ENCODE results near the gene CIB2.

CIB2 gene

DNA sequence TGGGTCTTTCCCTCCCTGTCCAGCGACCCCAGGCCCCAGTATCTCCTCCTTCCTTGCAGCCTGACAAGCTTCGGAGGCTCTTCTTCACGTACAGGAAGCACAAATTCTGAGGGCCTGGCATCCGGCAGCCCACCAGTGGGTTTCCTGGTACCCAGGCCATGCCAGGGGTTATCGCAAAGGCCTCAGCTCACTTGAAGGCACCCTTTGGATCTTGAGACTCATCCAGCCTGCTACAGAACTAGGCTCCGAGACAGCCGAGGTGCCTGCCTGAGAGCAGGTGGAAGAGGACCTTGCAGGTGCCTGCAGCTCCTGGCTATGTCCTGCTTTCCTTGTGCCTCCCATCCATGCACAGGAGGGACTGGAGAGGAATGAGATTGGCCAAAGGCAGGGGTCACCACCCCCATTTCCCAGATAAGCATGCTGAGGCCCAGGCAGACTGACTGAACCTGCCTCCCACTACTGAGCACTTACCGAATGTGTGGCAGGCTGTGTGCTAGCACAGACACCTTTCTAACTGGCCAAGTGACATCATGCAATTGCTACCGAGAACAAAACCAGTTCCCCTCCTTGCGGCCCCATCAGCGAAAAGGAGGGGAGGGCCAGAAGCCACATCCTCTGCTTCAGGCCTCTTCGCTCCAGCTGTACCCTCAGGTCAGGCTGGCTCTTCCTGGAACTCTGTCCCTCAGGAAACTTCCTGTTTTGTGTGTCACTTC, 27.7 kb downstream of the CIB2 start:
- TF ChIP-seq, protein P1, sequence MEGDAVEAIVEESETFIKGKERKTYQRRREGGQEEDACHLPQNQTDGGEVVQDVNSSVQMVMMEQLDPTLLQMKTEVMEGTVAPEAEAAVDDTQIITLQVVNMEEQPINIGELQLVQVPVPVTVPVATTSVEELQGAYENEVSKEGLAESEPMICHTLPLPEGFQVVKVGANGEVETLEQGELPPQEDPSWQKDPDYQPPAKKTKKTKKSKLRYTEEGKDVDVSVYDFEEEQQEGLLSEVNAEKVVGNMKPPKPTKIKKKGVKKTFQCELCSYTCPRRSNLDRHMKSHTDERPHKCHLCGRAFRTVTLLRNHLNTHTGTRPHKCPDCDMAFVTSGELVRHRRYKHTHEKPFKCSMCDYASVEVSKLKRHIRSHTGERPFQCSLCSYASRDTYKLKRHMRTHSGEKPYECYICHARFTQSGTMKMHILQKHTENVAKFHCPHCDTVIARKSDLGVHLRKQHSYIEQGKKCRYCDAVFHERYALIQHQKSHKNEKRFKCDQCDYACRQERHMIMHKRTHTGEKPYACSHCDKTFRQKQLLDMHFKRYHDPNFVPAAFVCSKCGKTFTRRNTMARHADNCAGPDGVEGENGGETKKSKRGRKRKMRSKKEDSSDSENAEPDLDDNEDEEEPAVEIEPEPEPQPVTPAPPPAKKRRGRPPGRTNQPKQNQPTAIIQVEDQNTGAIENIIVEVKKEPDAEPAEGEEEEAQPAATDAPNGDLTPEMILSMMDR (IDR thresholded peaks at IDR 0.05; ENCODE audit: low read depth, low read length) = no peak
- no peak for DNase-seq (ENCODE audit: low read depth in 2 of 2)
- H3K4me3 ChIP-seq (replicated peaks in 1 of 2; ENCODE audit: low read depth in 2 of 2, low read length in 2 of 2) = no peak overlapping the region

DNA sequence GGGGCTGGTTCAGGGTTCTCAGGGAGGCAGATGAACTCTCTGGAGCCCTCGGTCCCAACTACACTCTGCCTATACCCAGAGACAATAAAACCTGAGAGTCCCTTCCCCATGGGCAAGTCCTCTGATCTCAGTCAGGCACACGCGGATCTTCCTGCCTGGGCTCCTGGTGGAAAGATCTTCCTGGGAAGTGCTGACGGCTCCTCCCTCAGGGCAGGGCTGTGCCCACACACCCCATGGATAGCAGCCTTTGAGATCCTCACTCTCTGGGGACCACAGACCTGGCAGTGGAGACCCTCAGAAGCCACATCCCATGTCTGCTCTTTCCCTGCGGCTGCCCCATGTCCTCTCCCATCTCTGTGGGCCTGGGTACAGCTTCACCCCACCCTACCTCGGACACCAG, 28.5 kb downstream of the CIB2 start:
- TF ChIP-seq, protein P1 (IDR thresholded peaks at IDR 0.05; ENCODE audit: low read depth, low read length) = no peak
- H3K4me3 ChIP-seq (replicated peaks in 1 of 2; ENCODE audit: low read depth in 2 of 2, low read length in 2 of 2) = no peak overlapping the region
- DNase-seq (ENCODE audit: low read depth in 2 of 2) = no peak

DNA sequence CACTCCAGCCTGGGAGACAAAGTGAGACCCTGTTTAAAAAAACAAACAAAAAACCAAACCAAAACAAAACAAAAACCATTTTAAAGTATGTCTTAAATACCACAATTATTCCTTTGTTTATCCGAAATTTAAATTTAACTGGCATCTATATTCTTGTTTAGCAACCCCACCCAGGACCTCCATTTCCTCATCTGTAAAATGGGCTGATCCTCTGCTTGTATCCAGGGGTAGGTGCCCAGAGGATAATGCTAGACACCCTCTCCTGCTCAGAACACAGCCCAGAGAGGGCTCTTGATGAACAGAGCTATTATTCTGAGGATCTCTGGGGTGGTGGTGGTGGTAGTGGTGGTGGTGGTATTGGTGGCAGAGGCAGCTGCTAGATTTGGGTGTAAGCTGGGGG, 29.0 kb downstream of the CIB2 start:
- H3K4me3 ChIP-seq (replicated peaks in 1 of 2; ENCODE audit: low read depth in 2 of 2, low read length in 2 of 2) = no peak overlapping the region
- TF ChIP-seq, protein P1 (IDR thresholded peaks at IDR 0.05; ENCODE audit: low read depth, low read length) = no peak
- DNase-seq (ENCODE audit: low read depth in 2 of 2) = no peak

DNA sequence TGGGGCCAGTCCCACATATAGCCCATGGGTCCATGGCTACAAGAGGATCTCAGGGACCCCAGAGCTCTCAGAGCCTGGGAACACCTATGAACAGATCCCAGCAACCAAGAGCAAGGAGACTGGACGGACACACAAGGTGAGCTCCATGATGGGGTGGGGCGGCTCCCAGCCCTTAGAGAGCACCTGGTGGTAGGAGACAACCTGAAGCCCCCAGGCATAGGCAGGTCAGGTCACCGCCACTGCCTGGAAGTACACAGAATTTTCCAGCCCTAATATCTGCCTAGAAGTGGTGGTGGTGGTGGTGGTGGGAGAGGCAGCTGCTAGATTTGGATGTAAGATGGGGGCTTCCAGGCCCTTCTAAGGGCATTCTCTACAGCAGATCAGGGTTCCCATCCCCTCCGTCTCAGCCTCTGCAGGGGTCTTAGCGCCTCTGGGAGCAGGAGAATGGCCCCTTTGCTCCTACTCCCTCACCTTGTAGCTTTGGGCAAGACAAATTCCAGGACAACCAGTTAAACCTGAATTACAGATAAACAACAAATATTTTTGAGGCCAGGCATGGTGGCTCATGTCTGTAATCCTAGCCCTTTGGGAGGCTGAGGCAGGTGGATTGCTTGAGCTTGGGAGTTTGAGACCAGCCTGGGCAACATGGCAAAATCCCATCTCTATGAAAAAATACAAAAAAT, 29.7 kb downstream of the CIB2 start:
- TF ChIP-seq, protein P1 (IDR thresholded peaks at IDR 0.05; ENCODE audit: low read depth, low read length) = no peak
- DNase-seq (ENCODE audit: low read depth in 2 of 2) = no peak
- no peak overlapping the region for H3K4me3 ChIP-seq (replicated peaks in 1 of 2; ENCODE audit: low read depth in 2 of 2, low read length in 2 of 2)

DNA sequence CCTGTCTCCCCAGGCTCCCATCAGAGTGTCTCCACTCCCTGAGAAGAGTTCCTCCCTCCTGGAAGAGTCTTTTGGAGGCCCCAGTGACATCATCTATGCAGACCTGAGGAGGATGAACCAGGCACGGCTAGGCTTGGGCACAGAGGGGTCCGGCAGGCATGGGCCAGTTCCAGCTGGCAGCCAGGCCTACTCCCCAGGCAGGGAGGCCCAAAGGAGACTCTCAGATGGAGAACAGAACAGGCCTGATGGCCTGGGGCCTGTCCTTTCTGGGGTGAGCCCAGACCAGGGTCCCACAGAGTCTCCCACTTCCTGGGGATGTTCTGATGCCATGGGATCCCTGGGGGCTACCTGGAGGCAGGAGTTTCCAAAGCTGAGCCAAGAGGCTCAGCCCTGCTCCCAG, 30.4 kb downstream of the CIB2 start:
- DNase-seq (ENCODE audit: low read depth in 2 of 2) = no peak
- H3K4me3 ChIP-seq (replicated peaks in 1 of 2; ENCODE audit: low read depth in 2 of 2, low read length in 2 of 2) = no peak overlapping the region
- TF ChIP-seq, protein P1 (IDR thresholded peaks at IDR 0.05; ENCODE audit: low read depth, low read length) = no peak

DNA sequence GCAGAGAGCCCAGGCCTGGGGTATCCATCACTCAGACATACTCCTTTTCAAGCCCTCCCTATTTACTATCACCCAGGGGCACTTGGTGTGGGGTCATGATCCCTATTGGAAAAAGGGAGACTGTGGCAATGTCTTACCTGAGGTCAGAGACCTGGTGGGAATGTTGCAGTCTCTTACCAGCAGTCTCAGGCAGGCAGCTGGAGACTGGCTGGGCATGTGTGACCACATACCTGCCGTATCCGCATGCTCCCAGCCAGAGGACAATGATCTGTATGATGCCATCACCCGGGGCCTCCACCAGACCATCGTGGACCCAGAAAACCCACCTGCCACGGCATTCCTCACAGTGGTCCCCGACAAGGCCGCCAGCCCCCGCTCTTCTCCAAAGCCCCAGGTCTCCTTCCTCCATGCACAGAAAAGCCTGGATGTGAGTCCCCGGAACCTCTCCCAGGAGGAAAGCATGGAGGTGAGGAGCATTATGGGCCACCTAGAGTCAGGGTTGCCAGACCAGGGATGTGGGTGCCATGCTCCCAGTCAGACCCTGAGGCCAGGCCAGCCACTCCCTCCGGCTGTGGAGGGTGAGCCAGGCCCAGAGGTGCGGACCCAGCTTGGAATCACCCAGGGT, 33.0 kb downstream of the CIB2 start:
- no peak overlapping the region for H3K4me3 ChIP-seq (replicated peaks in 1 of 2; ENCODE audit: low read depth in 2 of 2, low read length in 2 of 2)
- TF ChIP-seq, protein P1 (IDR thresholded peaks at IDR 0.05; ENCODE audit: low read depth, low read length) = no peak
- no peak for DNase-seq (ENCODE audit: low read depth in 2 of 2)

All from cardiac fibroblast (primary cell).